HUDEP-2 (cell line): ENCODE results near the gene LENEP.

Source experiments
- DNase-seq, 76 experiments: peaks; one replicate each; lab custom pipeline; 2025; ENCODE audit not compliant: unreplicated experiment in 76 of 76; lab: John Stamatoyannopoulos, UW

The LENEP gene

GRCh38 chr1:154993572-154994268, at the start of gene LENEP:
TSS of gene LENEP (plus strand) at chr1:154993586. CDS start at chr1:154993608, 22 bp downstream.
- DNase-seq: peak in 1 of 76 experiments; percentile 41

- DNase-seq: peak in 13 of 76 experiments; percentile 5 to 25 (median 12)
These were observed 49.6 kb upstream of the LENEP start for GRCh38 chr1:154943649-154944400.

GRCh38 chr1:154944401-154945159, 48.8 kb upstream of the LENEP start:
- DNase-seq: no peak

GRCh38 chr1:154945160-154945961, 48.0 kb upstream of the LENEP start:
- DNase-seq: no peak

GRCh38 chr1:154945962-154946850, 47.2 kb upstream of the LENEP start:
- DNase-seq: no peak

GRCh38 chr1:154948079-154948478, 45.3 kb upstream of the LENEP start:
- DNase-seq: no peak

GRCh38 chr1:154951901-154952657, 41.3 kb upstream of the LENEP start:
- no peak for DNase-seq

GRCh38 chr1:154952664-154953063, 40.7 kb upstream of the LENEP start:
- no peak for DNase-seq

- no peak for DNase-seq
These were observed 39.8 kb upstream of the LENEP start for GRCh38 chr1:154953611-154954038.

GRCh38 chr1:154954541-154954940, 38.8 kb upstream of the LENEP start:
- no peak for DNase-seq

- peak in 44 of 76 experiments; percentile 4 to 73 (median 34) for DNase-seq
These were observed 38.2 kb upstream of the LENEP start for GRCh38 chr1:154955039-154955717.

GRCh38 chr1:154955718-154956543, 37.5 kb upstream of the LENEP start, which contains the start of gene PBXIP1:
TSS of gene PBXIP1 (minus strand) at chr1:154956099. CDS start at chr1:154953721, 2,378 bp downstream.
- peak in 71 of 76 experiments; percentile 7 to 90 (median 71) for DNase-seq

GRCh38 chr1:154956544-154956941, 36.8 kb upstream of the LENEP start:
- DNase-seq: no peak

- peak in 15 of 76 experiments; percentile 6 to 40 (median 14) for DNase-seq
These were observed 36.2 kb upstream of the LENEP start for GRCh38 chr1:154957091-154957657.

- DNase-seq: no peak
These were observed 35.4 kb upstream of the LENEP start for GRCh38 chr1:154958036-154958435.

- no peak for DNase-seq
These were observed 34.5 kb upstream of the LENEP start for GRCh38 chr1:154958681-154959425.
